22Rv1 (cell line): ENCODE results near the gene EDEM1.

Source experiments
- CTCF ChIP-seq: fragments of 450-650 bp; IDR thresholded peaks from 2 replicates; pipeline ENCODE4 v1.5.1; 2017; ENCODE audit warnings: mild to moderate bottlenecking
- ZFX ChIP-seq: fragments of 450-650 bp; IDR thresholded peaks from 2 replicates; pipeline ENCODE4 v1.6.1; 2017; ENCODE audit warnings: antibody characterized with exemption, borderline replicate concordance

- TF ChIP-seq CTCF (no peak), ZFX (no peak)
Measured at GRCh38 chr3:5169807-5170206, 17.7 kb upstream of the EDEM1 start.
